ENCODE measurements around the gene CD80. TPM values are rescaled to one million over a fixed set of nuclear protein-coding genes. Genes with fewer than 3 reads are reported as not detected.

CD80 gene
- total RNA-seq, 4 donors from 2014 or later = 0.58 TPM; not detected in 3

- H3K27ac ChIP-seq = peak within 1 kb of the TSS; percentile 72 to 91 (median 88)
- peak within 1 kb of the TSS; percentile 54 to 65 for H3K4me3 ChIP-seq
- H3K27me3 ChIP-seq = no peaks in the 10 kb centered on the region
- H3K9me3 ChIP-seq = no peaks in the 10 kb centered on the region
- 0% methylated on average over 7 of the region's 68 CpGs; no CpG with 5 or more reads in 1 of the 2 donors for whole genome bisulfite sequencing, 2 donors (ENCODE audit: low coverage in 1 of 2)
- H3K4me1 ChIP-seq = peaks cover 0 to 23% (median 0%) of the 10 kb centered on the region in 3 donors
- ATAC-seq = peak; percentile 93
- peaks cover 0 to 3% of the 10 kb centered on the region in 2 donors for H3K36me3 ChIP-seq
- TF ChIP-seq EP300 (IDR thresholded peaks at IDR 0.05) (no peak), CTCF (IDR thresholded peaks at IDR 0.05) (peak in 2 of 4 experiments; percentile 4 to 8), POLR2A (IDR thresholded peaks at IDR 0.05) (peak; percentile 53 to 66), POLR2AphosphoS5 (IDR thresholded peaks at IDR 0.05) (peak; percentile 32)
Observed at GRCh38 chr3:119579366-119580066, 20.1 kb upstream of the CD80 start, which contains the start of gene ADPRH. TSS of gene ADPRH (plus strand) at chr3:119579492. CDS start at chr3:119582170, 2,678 bp downstream.

DNA sequence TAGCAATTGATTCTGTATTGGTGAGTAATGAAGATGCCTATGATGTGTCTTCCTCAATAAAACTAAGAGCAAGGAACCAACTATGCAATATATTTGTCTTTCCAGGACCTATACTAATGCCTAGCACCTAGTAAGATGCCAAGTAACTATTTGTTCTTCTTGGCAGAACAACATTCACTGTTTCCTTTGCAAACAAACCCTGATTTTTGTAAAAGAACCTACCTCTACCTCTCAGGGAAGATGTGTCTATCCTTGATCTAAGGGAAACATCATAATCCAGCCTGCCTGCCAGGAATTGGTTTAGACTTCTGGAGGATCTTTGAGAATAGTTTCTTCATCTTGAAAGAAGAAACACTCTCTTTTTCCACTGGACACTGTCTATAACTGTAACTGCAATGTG, 16.1 kb upstream of the CD80 start:
- Histone ChIP-seq H3K4me3 (no peak overlapping the region), H3K27me3 (no peaks in the 10 kb centered on the region), H3K36me3 (no peaks in the 10 kb centered on the region), H3K27ac (no peak overlapping the region), H3K4me1 (peaks cover 0 to 13% (median 0%) of the 10 kb centered on the region in 3 donors), H3K9me3 (no peaks in the 10 kb centered on the region)
- TF ChIP-seq CTCF (IDR thresholded peaks at IDR 0.05) = no peak
- no peak for TF ChIP-seq POLR2A (IDR thresholded peaks at IDR 0.05)
- no peak for TF ChIP-seq EP300 (IDR thresholded peaks at IDR 0.05)
- no peak for TF ChIP-seq POLR2AphosphoS5 (IDR thresholded peaks at IDR 0.05)
- ATAC-seq = no peak

GRCh38 chr3:119571688-119572087, 12.3 kb upstream of the CD80 start:
- TF ChIP-seq POLR2A (IDR thresholded peaks at IDR 0.05) = no peak
- no peak for TF ChIP-seq CTCF (IDR thresholded peaks at IDR 0.05)
- TF ChIP-seq EP300 (IDR thresholded peaks at IDR 0.05) = no peak
- TF ChIP-seq POLR2AphosphoS5 (IDR thresholded peaks at IDR 0.05) = no peak
- Histone ChIP-seq H3K27ac (peak overlapping the region in 2 of 4 donors; percentile 4 to 30), H3K4me3 (no peak overlapping the region), H3K27me3 (no peaks in the 10 kb centered on the region), H3K36me3 (no peaks in the 10 kb centered on the region), H3K4me1 (no peaks in the 10 kb centered on the region), H3K9me3 (no peaks in the 10 kb centered on the region)
- WGBS, 2 donors (ENCODE audit: low coverage in 1 of 2) = 43 to 76% methylated on average over 4 of the region's 5 CpGs
- no peak for ATAC-seq

- no peak for TF ChIP-seq CTCF (IDR thresholded peaks at IDR 0.05)
- H3K27ac ChIP-seq = peak overlapping the region in 2 of 4 donors; percentile 4 to 30
Observed at GRCh38 chr3:119571230-119571629, 11.8 kb upstream of the CD80 start.

GRCh38 chr3:119570229-119570628, 10.8 kb upstream of the CD80 start:
- H3K9me3 ChIP-seq = no peaks in the 10 kb centered on the region
- no peaks in the 10 kb centered on the region for H3K36me3 ChIP-seq
- TF ChIP-seq POLR2A (IDR thresholded peaks at IDR 0.05) (no peak), EP300 (IDR thresholded peaks at IDR 0.05) (no peak), POLR2AphosphoS5 (IDR thresholded peaks at IDR 0.05) (no peak)
- H3K4me3 ChIP-seq = no peak overlapping the region
- H3K4me1 ChIP-seq = no peaks in the 10 kb centered on the region
- peak; percentile 67 for ATAC-seq
- H3K27me3 ChIP-seq = no peaks in the 10 kb centered on the region
- 82 to 89% methylated on average over 3 to 4 of the region's 5 CpGs for WGBS, 2 donors (ENCODE audit: low coverage in 1 of 2)
- no peak overlapping the region for H3K27ac ChIP-seq

More at GRCh38 chr3:119571230-119571629, 11.8 kb upstream of the CD80 start:
- H3K36me3 ChIP-seq = no peaks in the 10 kb centered on the region
- H3K9me3 ChIP-seq = no peaks in the 10 kb centered on the region
- 80 to 100% methylated on average over 1 of the region's 1 CpG for WGBS, 2 donors (ENCODE audit: low coverage in 1 of 2)
- ATAC-seq = no peak
- H3K4me1 ChIP-seq = no peaks in the 10 kb centered on the region
- H3K4me3 ChIP-seq = no peak overlapping the region
- no peaks in the 10 kb centered on the region for H3K27me3 ChIP-seq
